BJ (cell line): Measurements from ENCODE around the gene MAGI1. TPM values are rescaled to one million over a fixed set of nuclear protein-coding genes. Genes with fewer than 3 reads are reported as not detected.

Experiments used
- CTCF ChIA-PET: fragments of 350-600 bp; formaldehyde crosslinking; extraction: SDS; loops from one replicate; lab custom pipeline; 2021; ENCODE audit warnings: antibody characterized with exemption, inconsistent platforms; lab: Yijun Ruan, JAX
- POLR2A ChIA-PET: fragments of 300-600 bp; sonication (Branson Sonifier 250); formaldehyde crosslinking; extraction: SDS; loops from one replicate; lab custom pipeline; 2021; ENCODE audit warnings: antibody characterized with exemption; lab: Charles Lee
- DNase-seq: peaks from one replicate; pipeline ENCODE4 v3.0.0-alpha.2; 2011; ENCODE audit warnings: low read depth
- H3K27me3 ChIP-seq: 2 replicates; pipeline ENCODE4 v1.6.0; 2011; ENCODE audit warnings: low read length; ENCODE audit not compliant: control insufficient read depth, insufficient read depth
- H3K36me3 ChIP-seq: 2 replicates; pipeline ENCODE4 v1.5.1; 2011; ENCODE audit warnings: low read length; ENCODE audit not compliant: control insufficient read depth, insufficient read depth
- H3K4me3 ChIP-seq: 2 replicates; pipeline ENCODE4 v1.5.1; 2011; ENCODE audit warnings: low read depth, mild to moderate bottlenecking, control low read depth, low read length
- CTCF ChIP-seq: IDR thresholded peaks from 2 replicates; pipeline ENCODE4 v1.5.1; 2011; ENCODE audit warnings: low read depth, mild to moderate bottlenecking, control low read depth, inconsistent platforms, low read length, moderate library complexity; ENCODE audit not compliant: insufficient read depth
- polyA plus RNA-seq: library from polyadenylated mRNA; depleted of rRNA; stranded (reverse); fragments of >200 nt; gene quantifications from 2 replicates; pipeline ENCODE4 v1.2.3, GENCODE V29; 2011

The MAGI1 gene
- polyA plus RNA-seq, 1 experiment: 14.4 TPM

GRCh38 chr3:65762235-65762580 lies 276.5 kb downstream of the MAGI1 start:
- POLR2A ChIA-PET: no interaction called here
- no peak for TF ChIP-seq CTCF
- H3K36me3 ChIP-seq: no peaks in the 10 kb centered on the region

GRCh38 chr3:65761446-65762234 lies 277.1 kb downstream of the MAGI1 start:
- H3K27me3 ChIP-seq: no peaks in the 10 kb centered on the region
- ChIA-PET POLR2A (no interaction called here), CTCF (interaction anchor here (2.0 to 3.2 kb wide), 2 partner anchors 10 to 30 kb away, joined by 4 to 13 read pairs; no protein-coding TSS in a partner anchor)
- no peak overlapping the region for H3K4me3 ChIP-seq
- no peaks in the 10 kb centered on the region for H3K36me3 ChIP-seq
- TF ChIP-seq CTCF: no peak
- DNase-seq: no peak

More at GRCh38 chr3:65762235-65762580, 276.5 kb downstream of the MAGI1 start:
- H3K27me3 ChIP-seq: no peaks in the 10 kb centered on the region
- CTCF ChIA-PET: interaction anchor here (3.2 kb wide), 1 partner anchor 11 kb away, joined by 13 read pairs; no protein-coding TSS in a partner anchor
- DNase-seq: no peak
- H3K4me3 ChIP-seq: no peak overlapping the region

- DNase-seq: no peak
- H3K36me3 ChIP-seq: no peaks in the 10 kb centered on the region
- no peak overlapping the region for H3K4me3 ChIP-seq
- no peaks in the 10 kb centered on the region for H3K27me3 ChIP-seq
- TF ChIP-seq CTCF: no peak
- ChIA-PET CTCF (interaction anchor here (0.7 to 3.2 kb wide), 3 partner anchors 8 to 330 kb away, joined by 3 to 13 read pairs (median 3); no protein-coding TSS in a partner anchor), POLR2A (no interaction called here)
These were observed 279.7 kb downstream of the MAGI1 start for GRCh38 chr3:65758876-65759598.

- ChIA-PET POLR2A (no interaction called here), CTCF (interaction anchor here (0.7 to 1.4 kb wide), 2 partner anchors 11 to 330 kb away, joined by 3 read pairs; no protein-coding TSS in a partner anchor)
- Histone ChIP-seq H3K4me3 (no peak overlapping the region), H3K36me3 (no peaks in the 10 kb centered on the region), H3K27me3 (no peaks in the 10 kb centered on the region)
- TF ChIP-seq CTCF: no peak
- DNase-seq: no peak
These were observed 280.3 kb downstream of the MAGI1 start for GRCh38 chr3:65758438-65758837.

GRCh38 chr3:65752636-65753035 lies 286.1 kb downstream of the MAGI1 start:
- no peak overlapping the region for H3K4me3 ChIP-seq
- no peak for DNase-seq
- no peaks in the 10 kb centered on the region for H3K27me3 ChIP-seq
- CTCF ChIA-PET: interaction anchor here (1.3 to 3.3 kb wide), 3 partner anchors 23 to 1219 kb away, joined by 3 to 13 read pairs (median 3); no protein-coding TSS in a partner anchor
- TF ChIP-seq CTCF: no peak
- H3K36me3 ChIP-seq: no peaks in the 10 kb centered on the region
- POLR2A ChIA-PET: no interaction called here
